WTC11 (cell line): ENCODE results near the gene GALNT9.

Experiments used
- CTCF ChIP-seq: fragments of 200-600 bp; IDR thresholded peaks from 2 replicates; pipeline ENCODE4 v1.8.0; 2022; ENCODE audit warnings: antibody characterized with exemption
- E2F5 ChIP-seq: sonication (generic); formaldehyde crosslinking; IDR thresholded peaks from 2 replicates; pipeline ENCODE4 v1.8.1; 2022; ENCODE audit warnings: mild to moderate bottlenecking, moderate library complexity, missing genetic modification reagents
- ERG ChIP-seq: fragments of 250-450 bp; sonication (Bioruptor Pico); IDR thresholded peaks from 2 replicates; pipeline ENCODE4 v1.8.0; 2021; ENCODE audit warnings: mild to moderate bottlenecking
- FOXJ3 ChIP-seq: sonication (generic); formaldehyde crosslinking; IDR thresholded peaks from 2 replicates; pipeline ENCODE4 v1.9.0; 2021; ENCODE audit warnings: missing genetic modification reagents, mild to moderate bottlenecking, borderline replicate concordance
- FOXP1 ChIP-seq: sonication (generic); formaldehyde crosslinking; IDR thresholded peaks from 2 replicates; pipeline ENCODE4 v1.8.0; 2022; ENCODE audit warnings: missing genetic modification reagents, mild to moderate bottlenecking, moderate library complexity, borderline replicate concordance
- HMGXB4 ChIP-seq: sonication (generic); formaldehyde crosslinking; IDR thresholded peaks from 2 replicates; pipeline ENCODE4 v1.8.1; 2023; ENCODE audit warnings: mild to moderate bottlenecking, moderate library complexity, missing genetic modification reagents
- IRF1 ChIP-seq: sonication (generic); formaldehyde crosslinking; IDR thresholded peaks from 2 replicates; pipeline ENCODE4 v1.8.0; 2023; ENCODE audit warnings: missing genetic modification reagents
- IRF2 ChIP-seq: sonication (generic); formaldehyde crosslinking; IDR thresholded peaks from 2 replicates; pipeline ENCODE4 v1.8.0; 2022; ENCODE audit warnings: low read depth, missing genetic modification reagents, borderline replicate concordance
- MAX ChIP-seq: sonication (generic); formaldehyde crosslinking; IDR thresholded peaks from 2 replicates; pipeline ENCODE4 v1.8.0; 2022; ENCODE audit warnings: mild to moderate bottlenecking, missing genetic modification reagents
- NFYB ChIP-seq: sonication (generic); formaldehyde crosslinking; conservative IDR thresholded peaks from 2 replicates; pipeline ENCODE4 v1.8.0; 2022; ENCODE audit warnings: low read depth, missing genetic modification reagents
- TEAD4 ChIP-seq: sonication (generic); formaldehyde crosslinking; IDR thresholded peaks from 2 replicates; pipeline ENCODE4 v1.8.0; 2022; ENCODE audit warnings: mild to moderate bottlenecking, missing genetic modification reagents
- ZBTB21 ChIP-seq: sonication (generic); formaldehyde crosslinking; IDR thresholded peaks from 2 replicates; pipeline ENCODE4 v1.8.1; 2023; ENCODE audit warnings: mild to moderate bottlenecking, missing genetic modification reagents, borderline replicate concordance
- ZNF232 ChIP-seq: sonication (generic); formaldehyde crosslinking; IDR thresholded peaks from 2 replicates; pipeline ENCODE4 v1.8.0; 2022; ENCODE audit warnings: mild to moderate bottlenecking, missing genetic modification reagents
- ZNF263 ChIP-seq: sonication (generic); formaldehyde crosslinking; IDR thresholded peaks from 2 replicates; pipeline ENCODE4 v1.8.1; 2022; ENCODE audit warnings: low read depth, mild to moderate bottlenecking, moderate library complexity, missing genetic modification reagents

GRCh38 chr12:132238884-132239283, 90.5 kb downstream of the GALNT9 start:
- TF ChIP-seq ZBTB21 (CRISPR knock-in tag) (no peak), MAX (CRISPR knock-in tag) (no peak), CTCF (no peak), HMGXB4 (CRISPR knock-in tag) (no peak), IRF1 (CRISPR knock-in tag) (no peak), ZNF263 (CRISPR knock-in tag) (no peak), FOXP1 (no peak), NFYB (CRISPR knock-in tag) (no peak), E2F5 (CRISPR knock-in tag) (no peak), FOXJ3 (no peak), TEAD4 (CRISPR knock-in tag) (no peak), IRF2 (CRISPR knock-in tag) (no peak), ERG (CRISPR knock-in tag) (no peak), ZNF232 (CRISPR knock-in tag) (no peak)
